ENCODE data around the gene KIAA1328.

KIAA1328 gene

GRCh38 chr18:36974686-36975085 is 145.8 kb downstream of the KIAA1328 start:
- Histone ChIP-seq H3K9ac (ENCODE audit: low read depth in 1 of 2, low read length in 2 of 2) (no peak overlapping the region), H3K36me3 (ENCODE audit: control insufficient read depth in 2 of 2, insufficient read depth in 2 of 2, low read length in 2 of 2) (no peaks in the 10 kb centered on the region), H3K27ac (ENCODE audit: low read depth in 2 of 2, low read length in 2 of 2) (no peak overlapping the region), H3K9me3 (ENCODE audit: control insufficient read depth in 2 of 2, low read length in 2 of 2) (no peaks in the 10 kb centered on the region), H3K4me1 (ENCODE audit: control insufficient read depth in 2 of 2, insufficient read depth in 2 of 2, low read length in 2 of 2) (no peaks in the 10 kb centered on the region), H3K4me3 (ENCODE audit: low read length in 2 of 2) (no peak overlapping the region), H3K27me3 (ENCODE audit: control insufficient read depth in 2 of 2, insufficient read depth in 2 of 2, low read length in 2 of 2) (no peaks in the 10 kb centered on the region)

- no peaks in the 10 kb centered on the region for H3K27me3 ChIP-seq (ENCODE audit: control insufficient read depth in 2 of 2, insufficient read depth in 2 of 2, low read length in 2 of 2)
- no peak overlapping the region for H3K4me3 ChIP-seq (ENCODE audit: low read length in 2 of 2)
- no peak overlapping the region for H3K9ac ChIP-seq (ENCODE audit: low read depth in 1 of 2, low read length in 2 of 2)
- H3K9me3 ChIP-seq (ENCODE audit: control insufficient read depth in 2 of 2, low read length in 2 of 2) = no peaks in the 10 kb centered on the region
- no peak overlapping the region for H3K27ac ChIP-seq (ENCODE audit: low read depth in 2 of 2, low read length in 2 of 2)
- H3K4me1 ChIP-seq (ENCODE audit: control insufficient read depth in 2 of 2, insufficient read depth in 2 of 2, low read length in 2 of 2) = no peaks in the 10 kb centered on the region
- no peaks in the 10 kb centered on the region for H3K36me3 ChIP-seq (ENCODE audit: control insufficient read depth in 2 of 2, insufficient read depth in 2 of 2, low read length in 2 of 2)
These were observed 148.2 kb downstream of the KIAA1328 start for GRCh38 chr18:36977121-36977520.

GRCh38 chr18:36993068-36993467 is 164.1 kb downstream of the KIAA1328 start:
- no peak overlapping the region for H3K4me3 ChIP-seq (ENCODE audit: low read length in 2 of 2)
- H3K9me3 ChIP-seq (ENCODE audit: control insufficient read depth in 2 of 2, low read length in 2 of 2) = no peaks in the 10 kb centered on the region
- H3K27ac ChIP-seq (ENCODE audit: low read depth in 2 of 2, low read length in 2 of 2) = no peak overlapping the region
- H3K9ac ChIP-seq (ENCODE audit: low read depth in 1 of 2, low read length in 2 of 2) = no peak overlapping the region
- no peaks in the 10 kb centered on the region for H3K4me1 ChIP-seq (ENCODE audit: control insufficient read depth in 2 of 2, insufficient read depth in 2 of 2, low read length in 2 of 2)
- H3K27me3 ChIP-seq (ENCODE audit: control insufficient read depth in 2 of 2, insufficient read depth in 2 of 2, low read length in 2 of 2) = no peaks in the 10 kb centered on the region
- H3K36me3 ChIP-seq (ENCODE audit: control insufficient read depth in 2 of 2, insufficient read depth in 2 of 2, low read length in 2 of 2) = no peaks in the 10 kb centered on the region

GRCh38 chr18:37006742-37007141 is 177.8 kb downstream of the KIAA1328 start:
- Histone ChIP-seq H3K27ac (ENCODE audit: low read depth in 2 of 2, low read length in 2 of 2) (no peak overlapping the region), H3K36me3 (ENCODE audit: control insufficient read depth in 2 of 2, insufficient read depth in 2 of 2, low read length in 2 of 2) (no peaks in the 10 kb centered on the region), H3K9me3 (ENCODE audit: control insufficient read depth in 2 of 2, low read length in 2 of 2) (no peaks in the 10 kb centered on the region), H3K4me1 (ENCODE audit: control insufficient read depth in 2 of 2, insufficient read depth in 2 of 2, low read length in 2 of 2) (no peaks in the 10 kb centered on the region), H3K27me3 (ENCODE audit: control insufficient read depth in 2 of 2, insufficient read depth in 2 of 2, low read length in 2 of 2) (no peaks in the 10 kb centered on the region), H3K4me3 (ENCODE audit: low read length in 2 of 2) (no peak overlapping the region), H3K9ac (ENCODE audit: low read depth in 1 of 2, low read length in 2 of 2) (no peak overlapping the region)

- no peak overlapping the region for H3K9ac ChIP-seq (ENCODE audit: low read depth in 1 of 2, low read length in 2 of 2)
- no peaks in the 10 kb centered on the region for H3K4me1 ChIP-seq (ENCODE audit: control insufficient read depth in 2 of 2, insufficient read depth in 2 of 2, low read length in 2 of 2)
- H3K27me3 ChIP-seq (ENCODE audit: control insufficient read depth in 2 of 2, insufficient read depth in 2 of 2, low read length in 2 of 2) = no peaks in the 10 kb centered on the region
- H3K36me3 ChIP-seq (ENCODE audit: control insufficient read depth in 2 of 2, insufficient read depth in 2 of 2, low read length in 2 of 2) = no peaks in the 10 kb centered on the region
- H3K9me3 ChIP-seq (ENCODE audit: control insufficient read depth in 2 of 2, low read length in 2 of 2) = no peaks in the 10 kb centered on the region
- H3K27ac ChIP-seq (ENCODE audit: low read depth in 2 of 2, low read length in 2 of 2) = no peak overlapping the region
- no peak overlapping the region for H3K4me3 ChIP-seq (ENCODE audit: low read length in 2 of 2)
These were observed 183.5 kb downstream of the KIAA1328 start for GRCh38 chr18:37012452-37012851.

GRCh38 chr18:37019157-37019827 is 190.4 kb downstream of the KIAA1328 start:
- H3K27me3 ChIP-seq (ENCODE audit: control insufficient read depth in 2 of 2, insufficient read depth in 2 of 2, low read length in 2 of 2) = no peaks in the 10 kb centered on the region
- no peaks in the 10 kb centered on the region for H3K4me1 ChIP-seq (ENCODE audit: control insufficient read depth in 2 of 2, insufficient read depth in 2 of 2, low read length in 2 of 2)
- H3K9me3 ChIP-seq (ENCODE audit: control insufficient read depth in 2 of 2, low read length in 2 of 2) = no peaks in the 10 kb centered on the region
- no peak overlapping the region for H3K4me3 ChIP-seq (ENCODE audit: low read length in 2 of 2)
- peaks cover 0 to 2% of the 10 kb centered on the region in 2 donors for H3K36me3 ChIP-seq (ENCODE audit: control insufficient read depth in 2 of 2, insufficient read depth in 2 of 2, low read length in 2 of 2)
- no peak overlapping the region for H3K9ac ChIP-seq (ENCODE audit: low read depth in 1 of 2, low read length in 2 of 2)
- no peak overlapping the region for H3K27ac ChIP-seq (ENCODE audit: low read depth in 2 of 2, low read length in 2 of 2)

GRCh38 chr18:37033419-37033818 is 204.5 kb downstream of the KIAA1328 start:
- Histone ChIP-seq H3K9ac (ENCODE audit: low read depth in 1 of 2, low read length in 2 of 2) (no peak overlapping the region), H3K4me1 (ENCODE audit: control insufficient read depth in 2 of 2, insufficient read depth in 2 of 2, low read length in 2 of 2) (no peaks in the 10 kb centered on the region), H3K36me3 (ENCODE audit: control insufficient read depth in 2 of 2, insufficient read depth in 2 of 2, low read length in 2 of 2) (no peaks in the 10 kb centered on the region), H3K9me3 (ENCODE audit: control insufficient read depth in 2 of 2, low read length in 2 of 2) (no peaks in the 10 kb centered on the region), H3K27ac (ENCODE audit: low read depth in 2 of 2, low read length in 2 of 2) (no peak overlapping the region), H3K4me3 (ENCODE audit: low read length in 2 of 2) (no peak overlapping the region), H3K27me3 (ENCODE audit: control insufficient read depth in 2 of 2, insufficient read depth in 2 of 2, low read length in 2 of 2) (no peaks in the 10 kb centered on the region)

GRCh38 chr18:37042381-37042780 is 213.5 kb downstream of the KIAA1328 start:
- Histone ChIP-seq H3K9ac (ENCODE audit: low read depth in 1 of 2, low read length in 2 of 2) (no peak overlapping the region), H3K27ac (ENCODE audit: low read depth in 2 of 2, low read length in 2 of 2) (no peak overlapping the region), H3K9me3 (ENCODE audit: control insufficient read depth in 2 of 2, low read length in 2 of 2) (peaks cover 7 to 11% of the 10 kb centered on the region in 2 donors)

GRCh38 chr18:37055137-37055802 is 226.3 kb downstream of the KIAA1328 start:
- H3K9me3 ChIP-seq (ENCODE audit: control insufficient read depth in 2 of 2, low read length in 2 of 2) = no peaks in the 10 kb centered on the region
- no peak overlapping the region for H3K27ac ChIP-seq (ENCODE audit: low read depth in 2 of 2, low read length in 2 of 2)
- H3K4me3 ChIP-seq (ENCODE audit: low read length in 2 of 2) = no peak overlapping the region
- no peaks in the 10 kb centered on the region for H3K4me1 ChIP-seq (ENCODE audit: control insufficient read depth in 2 of 2, insufficient read depth in 2 of 2, low read length in 2 of 2)
- H3K9ac ChIP-seq (ENCODE audit: low read depth in 1 of 2, low read length in 2 of 2) = no peak overlapping the region
- H3K36me3 ChIP-seq (ENCODE audit: control insufficient read depth in 2 of 2, insufficient read depth in 2 of 2, low read length in 2 of 2) = no peaks in the 10 kb centered on the region
- no peaks in the 10 kb centered on the region for H3K27me3 ChIP-seq (ENCODE audit: control insufficient read depth in 2 of 2, insufficient read depth in 2 of 2, low read length in 2 of 2)

More at GRCh38 chr18:37042381-37042780, 213.5 kb downstream of the KIAA1328 start:
- Histone ChIP-seq H3K4me1 (ENCODE audit: control insufficient read depth in 2 of 2, insufficient read depth in 2 of 2, low read length in 2 of 2) (no peaks in the 10 kb centered on the region), H3K4me3 (ENCODE audit: low read length in 2 of 2) (no peak overlapping the region), H3K36me3 (ENCODE audit: control insufficient read depth in 2 of 2, insufficient read depth in 2 of 2, low read length in 2 of 2) (no peaks in the 10 kb centered on the region), H3K27me3 (ENCODE audit: control insufficient read depth in 2 of 2, insufficient read depth in 2 of 2, low read length in 2 of 2) (no peaks in the 10 kb centered on the region)

- Histone ChIP-seq H3K9me3 (ENCODE audit: control insufficient read depth in 2 of 2, low read length in 2 of 2) (no peaks in the 10 kb centered on the region), H3K36me3 (ENCODE audit: control insufficient read depth in 2 of 2, insufficient read depth in 2 of 2, low read length in 2 of 2) (peaks cover 0 to 5% of the 10 kb centered on the region in 2 donors), H3K27ac (ENCODE audit: low read depth in 2 of 2, low read length in 2 of 2) (no peak overlapping the region), H3K4me3 (ENCODE audit: low read length in 2 of 2) (no peak overlapping the region), H3K4me1 (ENCODE audit: control insufficient read depth in 2 of 2, insufficient read depth in 2 of 2, low read length in 2 of 2) (no peaks in the 10 kb centered on the region), H3K9ac (ENCODE audit: low read depth in 1 of 2, low read length in 2 of 2) (no peak overlapping the region), H3K27me3 (ENCODE audit: control insufficient read depth in 2 of 2, insufficient read depth in 2 of 2, low read length in 2 of 2) (no peaks in the 10 kb centered on the region)
These were observed 235.3 kb downstream of the KIAA1328 start for GRCh38 chr18:37064187-37064586.

Data from mucosa of rectum (tissue), 2 donors.